Colonic mucosa (tissue), 4 donors: ENCODE measurements around the gene FHAD1. TPM values are rescaled to one million over a fixed set of nuclear protein-coding genes. Genes with fewer than 3 reads are reported as not detected.

Source experiments
- DNase-seq: peaks from one replicate; pipeline ENCODE4 v3.0.0-alpha.2; 2020
- H3K27ac ChIP-seq: fragments of 200-600 bp; one replicate; pipeline ENCODE4 v1.8.0; 2021
- H3K27me3 ChIP-seq: fragments of 200-600 bp; one replicate; pipeline ENCODE4 v1.8.0; 2021
- H3K36me3 ChIP-seq: fragments of 200-600 bp; one replicate; pipeline ENCODE4 v1.8.0; 2021
- H3K4me1 ChIP-seq: fragments of 200-600 bp; one replicate; pipeline ENCODE4 v1.8.0; 2021; ENCODE audit warnings: mild to moderate bottlenecking
- H3K4me3 ChIP-seq: fragments of 200-600 bp; one replicate; pipeline ENCODE4 v1.8.0; 2021
- H3K9ac ChIP-seq, 2 donors: one replicate each; pipeline ENCODE4 v1.7.0; 2013; ENCODE audit warnings: control low read depth in 2 of 2, low read depth in 2 of 2, low read length in 2 of 2
- H3K9me3 ChIP-seq: fragments of 200-600 bp; one replicate; pipeline ENCODE4 v1.8.0; 2021
- CTCF ChIP-seq: fragments of 200-600 bp; IDR thresholded peaks from one replicate; pipeline ENCODE4 v1.8.0; 2022; ENCODE audit warnings: antibody characterized with exemption, mild to moderate bottlenecking
- intact Hi-C: fragments of 100-400 bp; cut with DNase I; formaldehyde crosslinking; loops from one replicate; pipeline ENCODE4 v1.14.1; 2022
- total RNA-seq, 2 donors: library from RNA; stranded (reverse); fragmentation: NEBNext Ultra II Directional in 1 of 2; extraction: Animal tissue kit (Norgen Biotek cat#: 25700) in 1 of 2; gene quantifications; one replicate each; pipeline ENCODE4 v1.2.1, GENCODE V29; 2021
- donor health status: healthy.
- donor health status: DM: no; HTN: no; CAD: no.
- donor health status: DM: no; HTN: no; CAD: no.

The FHAD1 gene
- total RNA-seq, 2 donors from 2014 or later = 1.5 to 1.8 TPM

DNA sequence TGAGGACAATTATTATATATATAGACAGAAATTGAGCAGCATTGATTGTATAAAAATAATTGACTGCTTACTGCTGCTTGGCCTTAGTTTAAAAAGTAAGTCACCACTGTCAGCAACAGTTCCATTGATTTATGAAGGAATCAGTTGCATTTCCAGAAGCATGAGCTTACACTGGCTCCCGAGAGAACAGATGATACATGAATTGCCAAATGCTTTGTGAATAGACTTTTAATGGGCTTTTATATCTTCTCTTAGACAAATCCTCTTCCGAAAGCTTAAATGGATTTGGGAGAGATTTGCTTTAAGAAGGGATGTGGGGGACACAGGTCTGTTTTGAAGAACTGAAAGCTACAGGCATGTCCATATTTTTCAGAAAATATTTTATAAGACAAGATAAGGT lies 7.5 kb downstream of the FHAD1 start:
- no peak overlapping the region for H3K27ac ChIP-seq
- H3K36me3 ChIP-seq = no peaks in the 10 kb centered on the region
- no peaks in the 10 kb centered on the region for H3K4me1 ChIP-seq
- intact Hi-C loops = no loop called here
- H3K9me3 ChIP-seq = no peaks in the 10 kb centered on the region
- no peak overlapping the region for H3K4me3 ChIP-seq
- no peak for DNase-seq
- no peak for TF ChIP-seq CTCF
- no peak overlapping the region for H3K9ac ChIP-seq
- H3K27me3 ChIP-seq = no peaks in the 10 kb centered on the region

DNA sequence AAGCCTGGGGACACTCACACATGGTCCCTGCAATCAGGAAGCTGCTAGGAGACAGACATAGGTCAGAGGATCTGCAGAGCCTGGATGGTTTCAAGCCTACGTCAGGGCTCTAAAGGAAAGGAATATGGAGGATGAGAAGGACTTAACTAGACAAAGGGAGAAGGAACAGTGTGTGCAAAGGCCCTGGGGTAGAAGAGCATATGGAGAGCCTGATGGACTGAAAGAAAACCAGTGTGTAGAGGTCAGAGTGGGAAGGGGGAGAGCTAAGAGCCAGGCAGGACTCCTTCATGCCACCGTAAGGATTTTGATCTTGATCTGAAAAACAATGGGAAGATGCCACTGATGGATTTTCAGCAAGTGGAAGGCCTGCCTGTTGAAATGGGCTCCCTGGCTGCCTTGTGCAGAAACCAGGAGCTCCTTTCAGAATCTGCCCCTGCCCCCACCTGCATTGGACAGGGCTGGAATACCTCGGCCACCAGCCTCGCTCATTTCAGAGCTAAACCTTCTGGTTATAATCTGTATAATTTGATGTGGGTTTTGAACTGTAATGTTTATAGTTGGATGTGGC lies 8.6 kb downstream of the FHAD1 start:
- intact Hi-C loops = no loop called here

GRCh38 chr1:15256584-15256983 lies 9.6 kb downstream of the FHAD1 start:
- Histone ChIP-seq H3K9ac (no peak overlapping the region), H3K27me3 (no peaks in the 10 kb centered on the region)
- intact Hi-C loops = no loop called here

More for the DNA sequence above, 8.6 kb downstream of the FHAD1 start:
- H3K9me3 ChIP-seq = no peaks in the 10 kb centered on the region
- no peak overlapping the region for H3K4me3 ChIP-seq
- no peaks in the 10 kb centered on the region for H3K36me3 ChIP-seq
- TF ChIP-seq CTCF = no peak
- no peaks in the 10 kb centered on the region for H3K27me3 ChIP-seq
- no peak overlapping the region for H3K9ac ChIP-seq
- H3K27ac ChIP-seq = no peak overlapping the region
- no peaks in the 10 kb centered on the region for H3K4me1 ChIP-seq
- DNase-seq = no peak

DNA sequence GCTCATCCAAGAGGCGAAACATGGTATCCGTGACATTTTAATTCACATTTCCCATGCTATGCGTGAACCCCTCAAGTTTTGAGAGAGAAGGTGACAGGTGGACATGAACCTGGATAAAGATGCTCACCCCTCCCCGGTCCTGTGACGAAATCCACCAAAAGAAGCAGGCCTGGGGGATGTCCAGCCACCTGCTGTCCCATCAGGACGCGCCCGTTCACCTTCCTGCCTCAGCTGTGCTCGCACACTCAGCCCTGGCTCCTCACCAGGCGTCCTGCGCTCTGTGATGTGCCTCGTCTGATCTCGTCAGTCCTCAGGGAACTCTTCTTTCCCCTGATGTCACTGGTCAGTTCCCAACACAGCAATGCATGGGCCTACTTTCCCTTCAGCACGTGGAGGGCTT lies 10.3 kb downstream of the FHAD1 start:
- Histone ChIP-seq H3K27ac (no peak overlapping the region), H3K9me3 (no peaks in the 10 kb centered on the region), H3K4me3 (no peak overlapping the region), H3K36me3 (no peaks in the 10 kb centered on the region), H3K27me3 (no peaks in the 10 kb centered on the region), H3K9ac (no peak overlapping the region), H3K4me1 (no peaks in the 10 kb centered on the region)
- intact Hi-C loops = no loop called here
- TF ChIP-seq CTCF = no peak
- DNase-seq = no peak

More at GRCh38 chr1:15256584-15256983, 9.6 kb downstream of the FHAD1 start:
- DNase-seq = no peak
- H3K9me3 ChIP-seq = no peaks in the 10 kb centered on the region
- TF ChIP-seq CTCF = no peak
- no peaks in the 10 kb centered on the region for H3K4me1 ChIP-seq
- no peak overlapping the region for H3K4me3 ChIP-seq
- H3K36me3 ChIP-seq = no peaks in the 10 kb centered on the region
- no peak overlapping the region for H3K27ac ChIP-seq

DNA sequence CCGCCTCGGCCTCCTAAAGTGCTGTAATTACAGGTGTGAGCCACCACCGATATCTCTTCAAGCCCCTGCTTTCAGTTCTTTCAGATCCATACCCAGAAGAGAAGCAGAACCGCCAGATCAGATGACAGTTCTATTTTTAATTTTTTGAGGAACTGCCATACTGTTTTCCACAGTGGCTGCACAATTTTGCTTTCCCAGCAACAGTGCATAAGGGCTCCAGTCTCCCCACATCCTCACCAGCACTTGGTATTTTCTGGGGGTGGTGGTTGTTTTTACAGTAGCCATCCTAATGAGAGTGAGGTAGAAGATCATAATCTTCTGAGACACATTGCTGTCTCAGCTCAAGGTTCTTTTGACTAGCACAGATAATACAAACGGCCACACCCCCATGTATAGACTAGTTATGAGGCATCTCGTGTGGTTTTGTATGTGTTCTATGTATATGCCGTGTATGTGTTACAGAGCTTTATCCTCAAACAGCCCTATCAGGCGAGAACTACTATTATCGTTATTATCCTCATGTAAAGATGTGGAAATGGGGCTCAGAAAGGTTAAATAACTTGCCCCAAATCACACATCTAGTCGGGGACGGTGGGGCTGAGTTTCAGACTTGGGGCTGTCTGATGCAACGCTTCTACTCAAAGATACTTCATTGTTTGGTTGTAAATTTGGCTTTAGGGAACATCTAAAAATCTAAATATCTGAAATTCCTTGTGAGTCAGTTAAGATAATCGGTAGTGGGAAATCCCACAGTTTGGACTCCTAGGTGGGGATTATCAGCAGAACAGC lies 12.0 kb downstream of the FHAD1 start:
- H3K36me3 ChIP-seq = no peaks in the 10 kb centered on the region
- H3K27me3 ChIP-seq = no peaks in the 10 kb centered on the region
- no peaks in the 10 kb centered on the region for H3K4me1 ChIP-seq
- no peak overlapping the region for H3K4me3 ChIP-seq
- no peak for TF ChIP-seq CTCF
- H3K9me3 ChIP-seq = no peaks in the 10 kb centered on the region
- H3K9ac ChIP-seq = no peak overlapping the region
- no peak overlapping the region for H3K27ac ChIP-seq
- intact Hi-C loops = no loop called here
- DNase-seq = no peak
